Nephron progenitor cell (in vitro differentiated cells): ENCODE measurements around the gene TMEM250.

Experiments
- DNase-seq: peaks from one replicate; pipeline ENCODE4 v3.0.0; 2021
- H3K27ac Mint-ChIP-seq: 2 replicates; pipeline ENCODE4 v1.8.0; 2021; ENCODE audit warnings: mild to moderate bottlenecking, moderate library complexity, mixed read lengths
- H3K27me3 Mint-ChIP-seq: 2 replicates; pipeline ENCODE4 v1.8.0; 2021; ENCODE audit warnings: mild to moderate bottlenecking, low read depth, mixed read lengths; ENCODE audit not compliant: poor library complexity
- H3K36me3 Mint-ChIP-seq: 2 replicates; pipeline ENCODE4 v1.8.0; 2021; ENCODE audit warnings: low read depth, mixed read lengths
- H3K4me1 Mint-ChIP-seq: 2 replicates; pipeline ENCODE4 v1.8.0; 2021; ENCODE audit warnings: mixed read lengths
- H3K4me3 Mint-ChIP-seq: 2 replicates; pipeline ENCODE4 v1.8.0; 2021; ENCODE audit warnings: mild to moderate bottlenecking, moderate library complexity, mixed read lengths
- H3K9me3 Mint-ChIP-seq: 2 replicates; pipeline ENCODE4 v1.8.0; 2021; ENCODE audit warnings: mild to moderate bottlenecking, moderate library complexity, mixed read lengths
- TF ChIP-seq, protein P1 (sequence below): fragments of 200-600 bp; sonication (generic); IDR thresholded peaks from 2 replicates; pipeline ENCODE4 v1.5.0; 2021; ENCODE audit warnings: antibody characterized with exemption

Gene TMEM250

GRCh38 chr9:136122425-136123383 is 4.0 kb upstream of the TMEM250 start:
- TF ChIP-seq, protein P1, sequence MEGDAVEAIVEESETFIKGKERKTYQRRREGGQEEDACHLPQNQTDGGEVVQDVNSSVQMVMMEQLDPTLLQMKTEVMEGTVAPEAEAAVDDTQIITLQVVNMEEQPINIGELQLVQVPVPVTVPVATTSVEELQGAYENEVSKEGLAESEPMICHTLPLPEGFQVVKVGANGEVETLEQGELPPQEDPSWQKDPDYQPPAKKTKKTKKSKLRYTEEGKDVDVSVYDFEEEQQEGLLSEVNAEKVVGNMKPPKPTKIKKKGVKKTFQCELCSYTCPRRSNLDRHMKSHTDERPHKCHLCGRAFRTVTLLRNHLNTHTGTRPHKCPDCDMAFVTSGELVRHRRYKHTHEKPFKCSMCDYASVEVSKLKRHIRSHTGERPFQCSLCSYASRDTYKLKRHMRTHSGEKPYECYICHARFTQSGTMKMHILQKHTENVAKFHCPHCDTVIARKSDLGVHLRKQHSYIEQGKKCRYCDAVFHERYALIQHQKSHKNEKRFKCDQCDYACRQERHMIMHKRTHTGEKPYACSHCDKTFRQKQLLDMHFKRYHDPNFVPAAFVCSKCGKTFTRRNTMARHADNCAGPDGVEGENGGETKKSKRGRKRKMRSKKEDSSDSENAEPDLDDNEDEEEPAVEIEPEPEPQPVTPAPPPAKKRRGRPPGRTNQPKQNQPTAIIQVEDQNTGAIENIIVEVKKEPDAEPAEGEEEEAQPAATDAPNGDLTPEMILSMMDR = peak; percentile 96
- Mint-ChIP-seq H3K36me3 (no peaks in the 10 kb centered on the region), H3K4me3 (no peak overlapping the region), H3K4me1 (no peaks in the 10 kb centered on the region), H3K9me3 (peaks cover 5% of the 10 kb centered on the region), H3K27me3 (peaks cover 33% of the 10 kb centered on the region), H3K27ac (no peak overlapping the region)
- peak; percentile 88 for DNase-seq

GRCh38 chr9:136121801-136122200 is 3.1 kb upstream of the TMEM250 start:
- TF ChIP-seq, protein P1 = no peak
- H3K4me1 Mint-ChIP-seq = no peaks in the 10 kb centered on the region
- no peak overlapping the region for H3K4me3 Mint-ChIP-seq
- H3K27ac Mint-ChIP-seq = no peak overlapping the region
- H3K36me3 Mint-ChIP-seq = no peaks in the 10 kb centered on the region
- H3K9me3 Mint-ChIP-seq = peaks cover 5% of the 10 kb centered on the region
- peaks cover 24% of the 10 kb centered on the region for H3K27me3 Mint-ChIP-seq
- DNase-seq = no peak

DNA sequence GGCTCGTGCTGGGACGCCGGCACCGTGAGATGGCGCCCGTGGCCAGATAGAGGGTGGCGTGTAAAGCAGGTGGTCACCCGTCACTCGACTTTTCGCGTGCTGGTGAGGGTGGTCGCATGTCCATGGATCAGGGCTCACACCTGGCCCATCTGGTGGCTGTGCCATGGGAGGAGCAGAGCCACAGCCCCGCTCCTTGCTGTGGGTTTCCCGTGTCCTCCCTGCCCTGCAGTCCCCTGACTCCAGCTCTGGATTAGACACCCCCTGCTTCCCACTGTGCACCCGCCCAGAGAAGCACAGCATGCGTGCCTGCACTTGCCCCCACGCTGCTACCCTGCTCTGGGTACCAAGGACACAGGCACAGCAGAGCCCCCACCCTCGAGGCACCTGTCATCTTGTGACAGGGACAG is 1.8 kb upstream of the TMEM250 start:
- Mint-ChIP-seq H3K36me3 (no peaks in the 10 kb centered on the region), H3K4me3 (no peak overlapping the region), H3K27ac (no peak overlapping the region), H3K4me1 (no peaks in the 10 kb centered on the region), H3K9me3 (peaks cover 5% of the 10 kb centered on the region), H3K27me3 (peaks cover 15% of the 10 kb centered on the region)
- no peak for DNase-seq
- TF ChIP-seq, protein P1 = no peak

- TF ChIP-seq, protein P1 = no peak
- peaks cover 12% of the 10 kb centered on the region for H3K27me3 Mint-ChIP-seq
- peak overlapping the region; percentile 84 for H3K4me3 Mint-ChIP-seq
- no peaks in the 10 kb centered on the region for H3K4me1 Mint-ChIP-seq
- no peak overlapping the region for H3K27ac Mint-ChIP-seq
- no peak for DNase-seq
- H3K9me3 Mint-ChIP-seq = peaks cover 2% of the 10 kb centered on the region
- peaks cover 2% of the 10 kb centered on the region for H3K36me3 Mint-ChIP-seq
Measured at GRCh38 chr9:136119883-136120393, 1.3 kb upstream of the TMEM250 start.

GRCh38 chr9:136119061-136119882 is 597 bp upstream of the TMEM250 start:
- TF ChIP-seq, protein P1 = no peak
- Mint-ChIP-seq H3K9me3 (no peaks in the 10 kb centered on the region), H3K27ac (peak overlapping the region; percentile 64), H3K4me3 (peak overlapping the region; percentile 84), H3K4me1 (no peaks in the 10 kb centered on the region), H3K36me3 (peaks cover 6% of the 10 kb centered on the region), H3K27me3 (peaks cover 10% of the 10 kb centered on the region)
- DNase-seq = peak; percentile 53
